HG02981 (cell line): Measurements from ENCODE around the gene LCP1.
"Not testable (repeated sequence)": the region's sequence is repeated elsewhere in the genome, so short reads cannot be mapped to it uniquely, and the experiment has no call there.

Experiments
- ATAC-seq: cut with Tn5 transposase; IDR thresholded peaks from one replicate; pipeline ENCODE4 v1.9.1; 2021; ENCODE audit warnings: mild to moderate bottlenecking, moderate library complexity; ENCODE audit not compliant: unreplicated experiment

The LCP1 gene, protein sequence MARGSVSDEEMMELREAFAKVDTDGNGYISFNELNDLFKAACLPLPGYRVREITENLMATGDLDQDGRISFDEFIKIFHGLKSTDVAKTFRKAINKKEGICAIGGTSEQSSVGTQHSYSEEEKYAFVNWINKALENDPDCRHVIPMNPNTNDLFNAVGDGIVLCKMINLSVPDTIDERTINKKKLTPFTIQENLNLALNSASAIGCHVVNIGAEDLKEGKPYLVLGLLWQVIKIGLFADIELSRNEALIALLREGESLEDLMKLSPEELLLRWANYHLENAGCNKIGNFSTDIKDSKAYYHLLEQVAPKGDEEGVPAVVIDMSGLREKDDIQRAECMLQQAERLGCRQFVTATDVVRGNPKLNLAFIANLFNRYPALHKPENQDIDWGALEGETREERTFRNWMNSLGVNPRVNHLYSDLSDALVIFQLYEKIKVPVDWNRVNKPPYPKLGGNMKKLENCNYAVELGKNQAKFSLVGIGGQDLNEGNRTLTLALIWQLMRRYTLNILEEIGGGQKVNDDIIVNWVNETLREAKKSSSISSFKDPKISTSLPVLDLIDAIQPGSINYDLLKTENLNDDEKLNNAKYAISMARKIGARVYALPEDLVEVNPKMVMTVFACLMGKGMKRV

DNA sequence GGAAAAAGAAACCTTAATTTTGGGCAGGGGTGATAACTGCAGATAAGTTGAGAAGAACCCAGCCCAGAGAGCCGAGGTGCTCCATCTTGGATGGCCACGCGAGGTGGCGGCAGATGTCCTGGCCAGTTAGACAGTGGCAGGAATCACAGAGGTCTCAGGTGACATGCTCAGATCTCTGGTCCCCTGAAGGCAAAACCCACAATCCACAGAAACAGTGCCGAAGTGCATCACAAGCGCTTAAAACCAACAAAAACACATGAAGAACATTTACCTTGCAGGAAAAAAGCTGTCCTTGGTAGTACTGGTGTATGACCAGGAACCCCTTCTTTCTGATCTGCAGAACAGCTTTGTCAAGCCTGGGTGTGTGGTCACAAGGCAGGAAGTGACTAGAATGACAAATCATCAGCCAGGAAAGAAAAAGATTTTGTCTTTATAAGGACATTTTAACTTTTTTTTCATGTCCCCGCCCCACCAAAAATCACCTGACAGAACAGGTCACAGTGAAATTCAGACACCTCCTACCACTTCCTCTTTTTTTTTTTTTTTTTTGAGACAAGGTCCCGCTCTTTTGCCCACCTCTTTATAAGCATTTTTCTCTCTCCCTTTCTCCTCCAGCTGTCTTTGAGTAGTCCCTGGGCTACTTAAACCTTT is at the start of gene LCP1:
TSS of gene LCP1 (minus strand) at position 338 of the 651 bp plus-strand sequence. CDS start 22,515 bp downstream, outside the sequence.
- ATAC-seq: peak; percentile 68

DNA sequence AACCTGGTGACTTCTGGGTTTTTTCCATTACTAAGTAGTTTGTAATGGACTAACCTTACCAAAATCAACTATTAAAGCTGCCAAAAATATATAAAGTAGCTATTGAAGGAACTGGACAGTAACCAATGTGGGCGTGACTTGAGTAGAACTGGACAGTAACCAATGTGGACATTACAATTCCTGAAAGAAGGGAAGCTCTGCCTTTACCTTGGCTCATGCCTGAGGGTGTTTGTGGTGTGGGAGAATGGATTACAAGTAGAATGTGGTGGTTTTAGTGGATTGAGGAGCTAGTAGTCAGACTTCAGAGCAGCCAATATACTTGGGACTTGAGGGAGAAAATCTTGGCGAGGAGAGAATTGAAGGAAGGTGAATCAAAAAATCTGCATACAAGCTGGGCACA is 47.3 kb upstream of the LCP1 start:
- ATAC-seq: no peak

DNA sequence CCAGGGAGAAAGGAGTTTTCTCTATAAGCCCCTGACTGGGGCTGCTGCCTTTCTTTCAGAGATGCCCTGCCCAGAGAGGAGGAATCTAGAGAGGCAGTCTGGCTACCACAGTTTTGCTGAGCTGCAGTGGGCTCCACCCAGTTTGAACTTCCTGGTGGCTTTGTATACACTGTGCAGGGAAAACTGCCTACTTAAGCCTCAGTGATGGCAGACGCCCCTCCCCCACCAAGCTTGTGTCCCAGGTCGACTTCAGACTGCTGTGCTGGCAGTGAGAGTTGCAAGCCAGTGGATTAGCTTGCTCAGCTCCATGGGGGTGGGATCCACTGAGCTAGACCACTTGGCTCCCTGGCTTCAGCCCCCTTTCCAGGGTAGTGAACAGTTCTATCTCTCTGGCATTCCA is 38.3 kb upstream of the LCP1 start:
- not testable (repeated sequence) for ATAC-seq

DNA sequence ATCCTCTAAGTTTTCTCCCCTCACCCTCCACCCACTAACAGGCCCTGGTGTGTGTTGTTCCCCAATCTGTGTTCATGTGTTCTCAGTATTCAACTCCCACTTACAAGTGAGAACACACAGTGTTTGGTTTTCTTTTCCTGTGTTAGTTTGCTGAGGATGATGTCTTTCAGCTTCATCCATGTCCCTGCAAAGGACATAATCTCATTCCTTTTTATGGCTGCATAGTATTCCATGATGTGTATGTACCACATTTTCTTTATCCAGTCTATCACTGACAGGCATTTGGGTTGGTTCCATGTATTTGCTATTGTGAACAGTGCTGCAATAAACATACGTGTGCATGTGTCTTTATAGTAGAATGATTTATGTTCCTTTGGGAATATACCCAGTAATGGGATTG is 32.8 kb upstream of the LCP1 start:
- not testable (repeated sequence) for ATAC-seq

DNA sequence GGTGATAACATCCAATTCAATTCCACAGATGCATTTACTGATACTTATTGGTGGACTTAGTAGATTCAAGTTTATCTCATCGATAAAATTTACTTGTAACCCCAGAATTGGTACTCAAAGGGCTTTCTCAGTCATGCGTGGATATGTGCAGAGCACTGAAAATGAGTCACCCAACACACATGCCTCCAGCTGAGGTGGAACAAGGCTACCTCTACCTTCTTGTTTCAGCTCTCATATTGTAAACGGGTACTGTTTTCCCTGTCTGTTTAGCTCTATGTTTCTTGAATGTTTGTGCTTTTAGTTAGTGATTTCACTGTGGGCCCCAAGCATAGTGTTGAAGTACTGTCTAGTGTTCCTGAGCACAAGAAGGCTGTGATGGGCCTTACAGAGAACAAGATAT is 31.3 kb upstream of the LCP1 start:
- ATAC-seq: no peak

DNA sequence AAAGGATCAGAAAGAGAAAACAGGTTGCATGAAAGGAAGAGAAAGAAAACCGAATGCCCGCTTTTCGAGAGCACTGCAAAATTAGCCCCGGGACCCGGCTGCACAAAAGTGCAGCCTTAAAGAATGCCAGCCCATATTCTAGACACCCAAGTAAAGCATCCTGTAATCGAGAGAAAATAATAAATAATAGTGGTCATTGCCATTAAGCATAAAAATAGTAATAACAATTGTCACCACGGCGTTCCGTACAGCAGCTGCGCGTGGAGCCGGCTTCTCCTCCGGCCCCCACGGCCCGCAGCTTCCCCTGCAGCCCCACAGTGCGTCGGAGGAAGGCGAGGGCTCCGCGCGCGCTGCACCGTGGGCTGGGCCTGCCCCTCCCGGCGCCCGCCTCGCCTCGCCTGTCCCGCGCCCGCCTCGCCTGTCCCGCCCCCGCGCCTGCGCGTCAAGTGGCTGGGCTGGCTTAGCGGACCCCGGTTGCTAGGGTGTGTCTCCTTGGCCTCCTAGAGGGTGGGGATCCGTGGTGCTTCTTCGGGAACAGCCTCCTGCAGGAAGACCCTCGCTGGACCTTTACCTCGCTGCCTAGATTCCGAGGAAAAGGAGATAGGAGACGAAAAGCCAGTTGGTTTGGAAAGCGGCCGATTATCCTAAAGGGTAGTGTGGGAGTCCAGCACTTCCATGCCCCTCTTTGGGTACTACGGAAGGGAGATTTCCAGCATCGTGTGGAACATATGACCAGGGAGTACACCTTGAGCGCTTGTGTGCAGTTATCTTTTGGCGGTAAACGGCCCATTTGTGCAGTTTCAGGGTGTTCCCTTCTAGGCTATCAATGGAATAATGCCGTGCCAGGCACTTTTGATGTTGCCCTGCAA is 29.7 kb upstream of the LCP1 start, which contains the start of gene LRRC63:
TSS of gene LRRC63 (plus strand) at position 446 of the 869 bp plus-strand sequence. CDS start 1,107 bp downstream, outside the sequence.
- ATAC-seq: peak; percentile 94

DNA sequence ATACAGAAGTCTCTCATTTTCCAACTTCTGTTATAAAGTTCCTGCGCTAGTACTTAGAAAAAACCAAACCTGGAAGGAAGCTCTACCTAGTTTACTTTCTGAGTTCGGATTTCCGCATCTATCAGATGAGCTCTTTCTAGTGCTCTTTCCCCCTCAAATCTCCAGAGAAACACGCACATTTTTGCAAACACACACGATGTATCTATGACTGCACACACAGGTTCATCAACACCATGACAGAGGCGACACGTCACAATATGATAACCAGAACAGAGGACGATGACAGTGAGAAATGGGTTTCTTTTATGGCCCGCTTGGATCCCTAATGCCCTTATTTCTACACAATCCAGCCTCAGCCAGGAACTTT is 29.1 kb upstream of the LCP1 start:
- ATAC-seq: no peak

DNA sequence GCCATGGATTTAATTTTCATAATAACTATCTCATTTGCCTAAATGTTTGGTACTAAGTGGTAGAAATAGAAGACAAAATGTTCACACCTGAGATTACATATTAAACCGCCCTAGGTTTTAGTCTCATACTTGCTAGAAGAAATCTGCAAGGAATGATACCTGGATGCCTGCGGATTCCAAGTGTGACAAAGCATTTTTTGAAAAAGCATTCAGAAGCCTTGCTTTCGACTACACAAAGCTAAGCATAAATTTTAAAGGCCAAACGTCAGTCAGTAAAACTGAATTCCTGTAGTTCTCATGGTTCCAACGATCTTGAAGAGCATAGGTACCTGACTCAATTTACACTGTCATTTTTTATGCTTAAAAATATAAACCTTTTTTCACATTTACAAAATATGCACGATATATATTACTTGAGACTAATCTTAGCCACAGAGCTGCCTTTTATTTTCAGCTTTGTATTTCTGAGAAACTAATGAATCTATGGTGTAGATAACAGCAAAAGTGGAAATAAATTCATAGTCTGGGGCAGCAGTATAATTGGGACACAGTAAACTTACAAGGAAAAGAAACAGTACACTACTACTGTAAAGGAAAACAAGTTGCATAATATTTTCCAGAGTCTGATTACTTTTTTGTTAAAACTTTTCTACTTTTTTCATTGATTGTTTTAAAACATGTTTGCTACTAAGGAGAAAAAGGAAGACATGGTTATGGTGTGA is 28.5 kb upstream of the LCP1 start:
- ATAC-seq: no peak

DNA sequence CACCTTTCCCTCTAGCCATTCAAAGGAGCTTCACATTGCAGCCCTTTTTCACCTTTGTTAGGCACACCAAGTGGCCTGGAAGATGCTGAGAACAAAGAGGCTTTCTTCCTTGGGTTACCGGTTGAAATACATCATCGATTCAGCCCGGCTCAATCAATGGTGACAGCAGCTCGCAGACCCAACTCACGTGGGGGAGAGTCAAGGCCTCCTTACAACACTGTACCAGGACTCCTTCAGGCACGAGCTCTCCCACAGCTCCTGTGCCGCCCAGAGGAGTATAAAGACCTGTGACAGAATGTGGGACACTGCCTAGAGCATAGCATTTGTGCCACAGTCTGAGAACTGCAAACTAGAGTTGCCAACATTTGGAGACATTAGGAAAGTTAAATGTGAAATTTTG is 25.9 kb upstream of the LCP1 start:
- ATAC-seq: no peak

DNA sequence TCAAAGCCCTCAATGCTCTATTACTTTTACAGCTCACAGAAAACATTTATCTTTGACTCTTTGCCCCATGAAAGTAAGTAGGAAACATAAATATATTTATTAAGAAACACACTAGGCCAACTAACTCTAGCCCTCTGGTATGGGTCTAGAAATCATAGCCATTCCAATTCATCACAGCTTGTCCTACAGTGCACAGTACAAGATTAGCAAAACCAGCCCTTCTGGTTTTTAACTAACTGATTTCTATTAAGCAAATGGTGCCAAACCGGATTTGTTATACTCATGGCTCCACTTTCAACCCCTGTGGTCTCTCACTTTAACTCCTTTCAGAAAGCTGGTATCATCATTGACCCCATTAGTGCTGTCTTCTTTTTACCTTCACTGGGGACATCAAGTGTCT is 24.2 kb upstream of the LCP1 start:
- no peak for ATAC-seq

DNA sequence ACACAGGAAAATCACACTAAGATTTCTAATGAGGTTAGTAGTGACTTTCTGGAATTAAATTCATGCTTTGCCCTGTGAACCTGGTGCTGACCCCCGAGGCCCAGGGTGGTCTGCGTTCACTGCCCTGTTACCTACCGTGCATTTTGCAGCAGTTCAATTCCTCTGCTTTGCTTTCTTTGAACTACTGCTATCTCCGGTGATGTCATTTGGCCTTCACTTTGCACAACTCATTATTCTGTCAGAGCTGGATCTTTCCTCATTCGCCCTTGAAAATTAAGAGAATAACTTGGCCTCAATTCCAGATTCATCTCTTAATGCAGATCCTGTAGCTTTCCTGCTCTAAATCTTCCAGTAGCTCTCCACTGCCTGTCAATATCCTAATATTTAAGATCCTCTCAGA is 21.0 kb upstream of the LCP1 start:
- no peak for ATAC-seq

DNA sequence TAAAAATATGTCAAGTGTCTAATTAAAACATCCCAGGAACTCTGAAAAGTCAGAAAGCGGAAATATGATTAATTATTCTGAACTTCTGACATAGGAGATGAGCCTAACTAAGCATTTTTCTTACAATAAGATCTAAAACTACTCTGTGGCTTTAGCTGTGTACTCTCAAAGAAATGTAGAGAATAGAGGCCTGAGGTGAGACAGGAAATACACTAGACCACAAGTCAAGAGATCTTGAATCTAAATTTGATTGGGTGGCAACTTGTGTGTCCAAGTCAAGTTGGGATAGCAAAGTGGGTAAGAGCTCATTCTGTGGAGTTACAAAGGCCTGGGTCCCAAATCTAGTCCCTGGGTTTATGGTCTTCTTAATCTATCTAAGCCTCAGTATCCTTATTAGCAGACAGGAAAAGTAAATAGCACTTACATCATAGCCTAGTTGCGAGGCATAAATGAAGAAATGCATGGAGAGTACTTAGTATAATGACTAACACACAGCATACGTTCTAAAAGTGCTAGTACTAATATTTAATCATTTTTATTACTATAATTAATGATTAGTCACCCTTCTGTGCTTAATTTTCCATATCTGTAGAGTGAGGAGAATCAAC is 20.3 kb upstream of the LCP1 start:
- ATAC-seq: no peak

DNA sequence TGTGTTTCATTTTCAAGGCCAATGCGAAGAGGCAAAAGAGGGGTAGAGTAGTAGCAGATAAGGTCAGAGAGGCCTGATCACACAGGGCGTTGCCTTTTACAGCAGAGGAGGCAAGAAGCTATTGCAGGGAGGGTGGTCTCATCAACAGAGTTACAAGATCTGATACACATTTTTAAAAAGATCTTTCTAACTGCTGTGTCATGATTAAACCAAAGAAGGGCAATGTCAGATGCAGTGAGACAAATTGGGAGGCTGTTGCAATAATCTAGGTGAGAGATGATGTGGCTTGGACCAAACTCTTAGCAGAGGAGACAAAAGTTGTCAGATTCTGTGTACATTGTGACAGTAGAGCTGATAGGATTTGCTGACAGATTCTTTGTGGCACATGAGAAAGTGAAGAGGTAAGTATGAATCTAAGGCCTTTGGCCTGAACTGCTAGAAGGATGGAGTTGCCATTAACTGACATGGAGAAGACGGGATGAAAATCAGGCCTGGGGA is 16.8 kb upstream of the LCP1 start:
- no peak for ATAC-seq

DNA sequence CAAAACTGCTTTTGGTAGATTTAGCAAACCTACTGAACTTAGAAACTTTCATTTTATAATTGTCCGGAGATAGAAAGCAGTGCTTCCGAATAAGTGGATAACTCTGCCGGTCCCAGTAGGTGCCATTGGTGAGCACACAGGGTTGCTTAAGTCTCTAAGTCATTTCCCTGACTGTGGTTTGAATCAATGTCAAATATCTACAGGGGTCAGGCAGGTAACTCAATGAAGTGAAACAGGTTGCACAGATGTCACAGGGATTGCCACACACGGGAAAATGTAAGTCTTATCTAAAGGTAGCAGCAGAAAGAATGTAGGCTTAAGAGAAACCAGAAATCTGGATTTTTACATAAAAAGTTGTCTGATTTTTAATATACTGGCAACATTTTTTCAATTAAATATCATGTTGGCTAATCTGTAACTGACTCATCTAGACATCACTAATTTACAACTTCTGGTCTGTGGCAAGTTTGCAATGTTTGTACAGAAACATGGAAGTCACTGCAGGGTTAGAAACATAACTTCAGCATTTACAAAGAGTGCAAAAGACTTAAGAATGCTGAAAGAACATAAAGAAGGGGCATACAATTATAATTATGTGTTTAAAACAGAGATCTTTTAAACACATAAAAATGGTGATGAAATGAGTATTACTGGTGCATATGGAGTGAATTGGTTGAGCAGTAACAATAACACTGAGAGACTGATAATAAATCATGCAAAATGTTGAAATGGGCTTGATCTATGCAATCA is 15.5 kb upstream of the LCP1 start:
- no peak for ATAC-seq

DNA sequence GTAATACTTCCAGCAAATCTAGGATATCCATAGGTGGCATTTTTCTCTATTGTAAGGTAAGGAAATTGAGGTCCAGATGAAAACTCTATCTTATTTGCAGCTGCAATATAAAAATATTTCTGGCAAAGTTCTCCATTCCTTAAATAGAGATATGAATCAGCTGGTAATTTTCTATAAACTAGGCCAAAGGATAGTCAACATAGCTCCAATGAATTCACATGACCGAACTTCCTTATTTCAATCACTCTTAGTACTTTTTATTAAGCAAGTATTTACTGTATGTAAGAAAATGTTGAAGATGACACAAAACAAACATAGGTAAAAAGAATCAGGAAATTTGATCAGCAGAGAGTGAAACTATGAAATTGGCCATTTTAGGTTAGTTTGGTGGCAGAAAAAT is 13.0 kb upstream of the LCP1 start:
- ATAC-seq: no peak

DNA sequence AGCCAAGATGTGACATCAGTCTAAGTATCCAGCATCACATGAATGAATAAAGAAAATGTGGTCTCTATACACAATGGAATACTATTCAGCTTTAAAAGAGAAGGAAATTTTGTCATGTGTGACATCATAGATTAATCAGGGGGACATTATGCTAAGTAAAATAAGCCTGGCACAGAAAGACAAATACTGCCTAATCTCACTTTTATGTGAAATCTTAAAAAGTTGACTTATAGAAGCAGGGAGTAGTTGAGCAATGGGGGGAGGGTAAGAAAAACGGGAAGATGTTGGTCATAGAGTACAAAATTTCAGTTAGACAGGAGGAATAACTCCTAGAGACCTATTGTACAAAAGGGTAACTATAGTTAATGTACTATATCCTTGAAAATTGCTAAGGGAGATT is 10.4 kb upstream of the LCP1 start:
- ATAC-seq: no peak

DNA sequence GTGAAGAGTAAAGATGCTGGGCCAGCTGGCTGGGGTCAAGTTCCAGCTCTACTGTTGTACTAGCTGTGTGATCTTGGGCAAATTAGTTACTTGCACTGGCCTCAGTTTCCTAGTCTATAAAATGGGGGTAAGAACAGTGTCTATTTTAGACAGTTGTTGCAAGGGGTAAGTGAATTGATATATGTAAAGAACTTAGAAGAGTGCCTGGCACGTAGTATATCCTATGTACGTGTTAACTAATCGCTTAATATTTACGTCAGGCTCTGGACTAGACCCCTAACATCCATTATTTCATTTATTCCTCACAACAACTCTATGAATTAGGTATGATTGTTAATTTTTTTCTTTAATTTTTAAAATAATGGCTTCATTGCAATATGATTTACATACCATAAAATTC is 3.7 kb upstream of the LCP1 start:
- no peak for ATAC-seq

DNA sequence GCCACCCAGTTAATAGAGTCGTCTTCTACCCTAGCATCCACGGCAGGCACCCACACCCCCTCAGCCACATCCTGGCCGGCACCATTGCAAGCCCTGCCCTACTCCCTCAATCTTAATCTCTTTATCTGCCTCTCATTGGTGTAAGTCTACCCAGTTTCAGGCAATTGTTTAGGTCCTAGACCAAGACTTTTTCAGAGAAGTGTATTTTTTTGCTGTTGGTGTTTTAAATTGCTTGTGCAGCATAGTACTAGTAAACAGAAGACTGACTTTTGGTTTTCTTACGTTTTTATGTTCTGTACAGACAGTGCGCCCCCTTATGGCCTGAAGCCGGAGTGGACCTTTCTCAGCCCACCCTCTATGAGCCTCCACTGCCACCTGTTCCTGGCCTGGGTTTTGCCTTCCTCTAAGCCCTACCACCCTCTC is 2.3 kb upstream of the LCP1 start:
- peak; percentile 34 for ATAC-seq
